ENCODE data around the gene COBL.

COBL gene

GRCh38 chr7:51068401-51068800, 248.2 kb downstream of the COBL start:
- DNase-seq: no peak

- peak; percentile 25 to 33 for DNase-seq
These were observed 248.9 kb downstream of the COBL start for GRCh38 chr7:51067757-51068156.

GRCh38 chr7:51067258-51067657, 249.4 kb downstream of the COBL start:
- no peak for DNase-seq

- DNase-seq: no peak
These were observed 250.2 kb downstream of the COBL start for GRCh38 chr7:51066405-51066882.

- no peak for DNase-seq
These were observed 250.8 kb downstream of the COBL start for GRCh38 chr7:51065766-51066165.

- no peak for DNase-seq
These were observed 251.9 kb downstream of the COBL start for GRCh38 chr7:51064688-51065087.

GRCh38 chr7:51062222-51062987, 254.2 kb downstream of the COBL start:
- no peak for DNase-seq

- no peak for DNase-seq
These were observed 256.1 kb downstream of the COBL start for GRCh38 chr7:51060536-51060935.

- DNase-seq: no peak
These were observed 257.0 kb downstream of the COBL start for GRCh38 chr7:51059504-51060142.

- DNase-seq: no peak
These were observed 257.8 kb downstream of the COBL start for GRCh38 chr7:51058764-51059163.

- DNase-seq: no peak
These were observed 261.4 kb downstream of the COBL start for GRCh38 chr7:51055039-51055840.

- DNase-seq: no peak
These were observed 262.4 kb downstream of the COBL start for GRCh38 chr7:51054231-51054630.

- no peak for DNase-seq
These were observed 263.3 kb downstream of the COBL start for GRCh38 chr7:51053160-51053925.

- no peak for DNase-seq
These were observed 270.1 kb downstream of the COBL start for GRCh38 chr7:51046482-51046881.

- no peak for DNase-seq
These were observed 270.5 kb downstream of the COBL start for GRCh38 chr7:51046103-51046466.

- no peak for DNase-seq
These were observed 271.1 kb downstream of the COBL start for GRCh38 chr7:51045319-51046102.

GRCh38 chr7:51043461-51043860, 273.1 kb downstream of the COBL start:
- DNase-seq: no peak

- DNase-seq: no peak
These were observed 275.8 kb downstream of the COBL start for GRCh38 chr7:51040787-51041186.

- DNase-seq: no peak
These were observed 278.0 kb downstream of the COBL start for GRCh38 chr7:51038573-51038972.

GRCh38 chr7:51035716-51036115, 280.9 kb downstream of the COBL start:
- DNase-seq: no peak

- no peak for DNase-seq
These were observed 281.9 kb downstream of the COBL start for GRCh38 chr7:51034521-51035264.
